Stomach (tissue), 9 donors: ENCODE measurements around the gene ARL6. TPM values are rescaled to one million over a fixed set of nuclear protein-coding genes. Genes with fewer than 3 reads are reported as not detected.

ENCODE experiments used
- DNase-seq, 2 donors: peaks; one replicate each; pipeline versions ENCODE4 v3.0.0 to v3.0.0-alpha.2; 2013 to 2019
- H3K27ac ChIP-seq, 5 donors: fragments of 200-600 bp in 4 of 5; sonication (generic) in 4 of 5; one replicate each; pipeline ENCODE4 v1.5.1; 2013 to 2019; ENCODE audit warnings: mild to moderate bottlenecking in 1 of 5, moderate library complexity in 1 of 5
- H3K27me3 ChIP-seq, 3 donors: fragments of 200-600 bp; sonication (generic); one replicate each; pipeline ENCODE4 v1.5.1; 2017 to 2019; ENCODE audit warnings: mixed run types in 1 of 3
- H3K36me3 ChIP-seq, 4 donors: fragments of 200-600 bp; sonication (generic); 1 replicate in 3 of 4; 2 replicates in 1 of 4; pipeline ENCODE4 v1.5.1; 2016 to 2019
- H3K4me1 ChIP-seq, 4 donors: fragments of 200-600 bp; sonication (generic); one replicate each; pipeline ENCODE4 v1.5.1; 2016 to 2019
- H3K4me3 ChIP-seq, 4 donors: fragments of 200-600 bp; sonication (generic) in 3 of 4; one replicate each; pipeline ENCODE4 v1.5.1; 2016 to 2019; ENCODE audit warnings: mild to moderate bottlenecking in 1 of 4
- H3K9me3 ChIP-seq, 4 donors: fragments of 200-600 bp; sonication (generic); one replicate each; pipeline ENCODE4 v1.5.1; 2016 to 2019
- EP300 ChIP-seq: sonication (generic); formaldehyde crosslinking; IDR thresholded peaks from one replicate; pipeline ENCODE4 v1.6.1; 2017; ENCODE audit warnings: antibody characterized with exemption
- POLR2A ChIP-seq, 4 donors: fragments of 450-650 bp; IDR thresholded peaks; one replicate each; pipeline ENCODE4 v1.6.1; 2016; ENCODE audit warnings: antibody characterized with exemption in 4 of 4, control low read depth in 2 of 4, mild to moderate bottlenecking in 1 of 4, moderate library complexity in 1 of 4
- POLR2AphosphoS5 ChIP-seq, 3 donors: sonication (generic); formaldehyde crosslinking; IDR thresholded peaks; one replicate each; pipeline ENCODE4 v1.6.1; 2016; ENCODE audit warnings: antibody characterized with exemption in 3 of 3
- WGBS, 5 donors: extraction: QIAGEN DNeasy Blood & Tissue Kit in 3 of 5; methylation state at CpG; one replicate each; pipeline versions ENCODE4 v1.1.5 to v1.1.7; 2013 to 2018; 5-methylcytosine and 5-hydroxymethylcytosine counted together
- intact Hi-C: fragments of 100-400 bp; cut with DNase I; formaldehyde crosslinking; loops from one replicate; pipeline ENCODE4 v1.15.1; 2023; ENCODE audit warnings: low total_unique reads
- polyA plus RNA-seq, 3 donors: library from polyadenylated mRNA; stranded (reverse); fragments of 200-250 nt; gene quantifications; one replicate each; pipeline ENCODE4 v1.2.3, GENCODE V29; 2013
- total RNA-seq, 5 donors: library from RNA; depleted of rRNA; stranded (reverse); fragments of >200 nt; gene quantifications; one replicate each; pipeline versions ENCODE4 v1.1.0 to v1.2.3, GENCODE V29; 2014 to 2016
- TF ChIP-seq, protein P1 (sequence below), 7 experiments: fragments of 450-650 bp in 4 of 7; fragments of 200-600 bp in 3 of 7; sonication (generic) in 3 of 7; IDR thresholded peaks; one replicate each; pipeline ENCODE4 v1.5.1; 2016 to 2019; ENCODE audit warnings: antibody characterized with exemption in 7 of 7, control low read depth in 2 of 7, mild to moderate bottlenecking in 1 of 7
- donor health status: healthy with polysubstance abuse.
- donor health status: Bipolar disorder and iron deficiency.
- donor health status: healthy.

Gene ARL6
- total and polyA plus RNA-seq, 8 donors: 0.58 to 19.1 (median 2.6) TPM

- Histone ChIP-seq H3K4me1 (no peaks in the 10 kb centered on the region), H3K4me3 (no peak overlapping the region), H3K27ac (no peak overlapping the region), H3K36me3 (no peaks in the 10 kb centered on the region), H3K27me3 (no peaks in the 10 kb centered on the region), H3K9me3 (no peaks in the 10 kb centered on the region)
- TF ChIP-seq POLR2AphosphoS5 (IDR thresholded peaks at IDR 0.05) (no peak), POLR2A (IDR thresholded peaks at IDR 0.05) (no peak)
- no peak for DNase-seq
- intact Hi-C loops: no loop called here
- 20 to 46% (median 28%) methylated on average over 3 of the region's 3 CpGs for WGBS, 5 donors
Observed at GRCh38 chr3:97744289-97744688, 20.3 kb upstream of the ARL6 start.

- 18 to 20% (median 20%) methylated on average over 21 to 22 of the region's 22 CpGs for WGBS, 5 donors
- intact Hi-C loops: no loop called here
- TF ChIP-seq, protein P1, sequence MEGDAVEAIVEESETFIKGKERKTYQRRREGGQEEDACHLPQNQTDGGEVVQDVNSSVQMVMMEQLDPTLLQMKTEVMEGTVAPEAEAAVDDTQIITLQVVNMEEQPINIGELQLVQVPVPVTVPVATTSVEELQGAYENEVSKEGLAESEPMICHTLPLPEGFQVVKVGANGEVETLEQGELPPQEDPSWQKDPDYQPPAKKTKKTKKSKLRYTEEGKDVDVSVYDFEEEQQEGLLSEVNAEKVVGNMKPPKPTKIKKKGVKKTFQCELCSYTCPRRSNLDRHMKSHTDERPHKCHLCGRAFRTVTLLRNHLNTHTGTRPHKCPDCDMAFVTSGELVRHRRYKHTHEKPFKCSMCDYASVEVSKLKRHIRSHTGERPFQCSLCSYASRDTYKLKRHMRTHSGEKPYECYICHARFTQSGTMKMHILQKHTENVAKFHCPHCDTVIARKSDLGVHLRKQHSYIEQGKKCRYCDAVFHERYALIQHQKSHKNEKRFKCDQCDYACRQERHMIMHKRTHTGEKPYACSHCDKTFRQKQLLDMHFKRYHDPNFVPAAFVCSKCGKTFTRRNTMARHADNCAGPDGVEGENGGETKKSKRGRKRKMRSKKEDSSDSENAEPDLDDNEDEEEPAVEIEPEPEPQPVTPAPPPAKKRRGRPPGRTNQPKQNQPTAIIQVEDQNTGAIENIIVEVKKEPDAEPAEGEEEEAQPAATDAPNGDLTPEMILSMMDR (IDR thresholded peaks at IDR 0.05): no peak
- no peak for TF ChIP-seq EP300
- TF ChIP-seq POLR2A (IDR thresholded peaks at IDR 0.05): no peak
- no peak for TF ChIP-seq POLR2AphosphoS5 (IDR thresholded peaks at IDR 0.05)
Observed at GRCh38 chr3:97763586-97764406, 762 bp upstream of the ARL6 start.

DNA sequence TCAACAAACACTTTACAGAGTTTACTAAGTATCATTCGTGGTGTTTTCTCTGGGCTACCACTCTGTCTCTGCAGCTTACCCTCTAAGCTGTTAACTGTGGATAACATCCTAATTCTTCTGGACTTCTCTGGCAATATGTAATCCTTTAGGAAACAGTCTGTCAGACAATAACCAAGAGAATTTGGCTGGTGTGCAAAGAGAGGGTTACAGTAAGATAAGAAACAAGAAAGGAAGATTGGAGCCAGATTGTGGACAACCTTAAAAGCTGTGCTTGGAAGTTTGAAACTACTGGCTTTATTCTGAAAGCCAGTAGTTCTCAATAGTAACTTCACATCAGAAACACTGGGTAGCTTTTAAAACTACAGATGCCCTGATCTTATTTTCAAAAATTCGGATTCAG is 778 bp downstream of the ARL6 start:
- Histone ChIP-seq H3K9me3 (no peaks in the 10 kb centered on the region), H3K4me1 (peaks cover 8 to 37% (median 21%) of the 10 kb centered on the region in 4 donors), H3K27me3 (no peaks in the 10 kb centered on the region), H3K27ac (no peak overlapping the region), H3K4me3 (peak overlapping the region; percentile 71 to 84 (median 76)), H3K36me3 (peaks cover 0 to 8% (median 4%) of the 10 kb centered on the region in 4 donors)
- intact Hi-C loops: no loop called here
- 7 to 26% (median 19%) methylated on average over 2 of the region's 2 CpGs for WGBS, 5 donors
- no peak for TF ChIP-seq EP300
- TF ChIP-seq POLR2A (IDR thresholded peaks at IDR 0.05): no peak
- TF ChIP-seq, protein P1 (IDR thresholded peaks at IDR 0.05): no peak
- TF ChIP-seq POLR2AphosphoS5 (IDR thresholded peaks at IDR 0.05): no peak
- peak in 1 of 2 donors; percentile 1 for DNase-seq

More at GRCh38 chr3:97763586-97764406, 762 bp upstream of the ARL6 start:
- H3K9me3 ChIP-seq: no peaks in the 10 kb centered on the region
- peak overlapping the region; percentile 66 to 85 (median 83) for H3K27ac ChIP-seq
- H3K4me1 ChIP-seq: peaks cover 8 to 37% (median 21%) of the 10 kb centered on the region in 4 donors
- H3K27me3 ChIP-seq: no peaks in the 10 kb centered on the region
- peak overlapping the region; percentile 71 to 84 (median 76) for H3K4me3 ChIP-seq
- DNase-seq: peak in 1 of 2 donors; percentile 12
- no peaks in the 10 kb centered on the region for H3K36me3 ChIP-seq

DNA sequence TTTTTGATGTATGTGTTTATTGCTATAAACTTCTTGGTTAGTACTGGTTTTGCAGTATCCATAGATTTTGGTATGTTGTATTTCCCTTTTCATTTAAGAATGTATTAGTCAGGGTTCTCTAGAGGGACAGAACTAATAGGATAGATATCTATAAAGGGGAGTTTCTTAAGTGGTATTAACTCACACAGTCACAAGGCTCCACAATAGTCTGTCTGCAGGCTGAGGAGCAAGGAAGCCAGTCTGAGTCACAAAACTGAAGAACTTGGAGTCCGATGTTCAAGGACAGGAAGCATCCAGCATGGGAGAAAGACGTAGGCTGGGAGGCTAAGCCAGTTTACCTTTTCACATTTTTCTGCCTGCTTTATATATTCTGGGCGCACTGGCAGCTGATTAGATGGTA is 8.4 kb downstream of the ARL6 start:
- H3K36me3 ChIP-seq: peaks cover 0 to 22% (median 10%) of the 10 kb centered on the region in 4 donors
- H3K9me3 ChIP-seq: no peaks in the 10 kb centered on the region
- H3K27ac ChIP-seq: no peak overlapping the region
- WGBS, 5 donors: 89 to 97% (median 96%) methylated on average over 3 of the region's 3 CpGs
- H3K4me1 ChIP-seq: peaks cover 0 to 4% (median under 1%) of the 10 kb centered on the region in 4 donors
- no peak for DNase-seq
- no peak for TF ChIP-seq POLR2AphosphoS5 (IDR thresholded peaks at IDR 0.05)
- TF ChIP-seq POLR2A (IDR thresholded peaks at IDR 0.05): no peak
- TF ChIP-seq EP300: no peak
- TF ChIP-seq, protein P1 (IDR thresholded peaks at IDR 0.05): no peak
- intact Hi-C loops: no loop called here
- no peaks in the 10 kb centered on the region for H3K27me3 ChIP-seq
- H3K4me3 ChIP-seq: no peak overlapping the region

GRCh38 chr3:97778152-97778551 is 13.6 kb downstream of the ARL6 start:
- Histone ChIP-seq H3K27ac (peak overlapping the region in 1 of 5 donors; percentile 31), H3K4me3 (no peak overlapping the region), H3K36me3 (peaks cover 0 to 12% (median under 1%) of the 10 kb centered on the region in 4 donors), H3K4me1 (peaks cover 0 to 10% (median 4%) of the 10 kb centered on the region in 4 donors), H3K9me3 (no peaks in the 10 kb centered on the region), H3K27me3 (no peaks in the 10 kb centered on the region)
- no peak for TF ChIP-seq EP300
- no peak for TF ChIP-seq POLR2A (IDR thresholded peaks at IDR 0.05)
- TF ChIP-seq, protein P1 (IDR thresholded peaks at IDR 0.05): no peak
- no peak for TF ChIP-seq POLR2AphosphoS5 (IDR thresholded peaks at IDR 0.05)
- DNase-seq: no peak
- intact Hi-C loops: no loop called here
